Endothelial cell of umbilical vein (primary cell): Measurements from ENCODE around the gene BCAR1.

Experiments used
- CTCF ChIP-seq, 2 donors: IDR thresholded peaks; 1 replicate in 1 of 2; 2 replicates in 1 of 2; pipeline ENCODE4 v1.5.1; 2011; ENCODE audit warnings: low read length in 2 of 2, mild to moderate bottlenecking in 2 of 2, moderate library complexity in 2 of 2, control low read depth in 1 of 2, inconsistent platforms in 1 of 2, low read depth in 1 of 2; ENCODE audit not compliant: insufficient read depth in 1 of 2; ENCODE audit errors: extremely low read depth in 1 of 2
- EZH2 ChIP-seq: IDR thresholded peaks from 2 replicates; pipeline ENCODE4 v1.6.1; 2012; ENCODE audit warnings: borderline replicate concordance, low read depth, mild to moderate bottlenecking, moderate library complexity, low read length, inconsistent platforms; ENCODE audit not compliant: severe bottlenecking
- FOS ChIP-seq: IDR thresholded peaks from 2 replicates; pipeline ENCODE4 v1.6.1; 2011; ENCODE audit warnings: mild to moderate bottlenecking, low read length, moderate library complexity, borderline replicate concordance; ENCODE audit not compliant: insufficient read depth
- GATA2 ChIP-seq: IDR thresholded peaks from 2 replicates; pipeline ENCODE4 v1.7.0; 2011; ENCODE audit warnings: low read depth, mild to moderate bottlenecking, moderate library complexity, mixed read lengths, low read length; ENCODE audit not compliant: insufficient read length, insufficient read depth
- JUN ChIP-seq: IDR thresholded peaks from 2 replicates; pipeline ENCODE4 v1.6.1; 2011; ENCODE audit warnings: borderline replicate concordance, low read depth; ENCODE audit not compliant: insufficient read length, insufficient read depth
- MAX ChIP-seq: IDR thresholded peaks from 2 replicates; pipeline ENCODE4 v1.6.1; 2011; ENCODE audit not compliant: insufficient read depth, insufficient read length
- POLR2A ChIP-seq: IDR thresholded peaks from 2 replicates; pipeline ENCODE4 v1.6.1; 2012; ENCODE audit warnings: low read depth, mild to moderate bottlenecking, control low read depth, low read length
- POLR2AphosphoS5 ChIP-seq: IDR thresholded peaks from 2 replicates; pipeline ENCODE4 v1.6.1; 2012; ENCODE audit warnings: low read depth, mild to moderate bottlenecking, control low read depth, low read length, moderate library complexity; ENCODE audit not compliant: insufficient read depth

GRCh38 chr16:75279305-75279704, 27.9 kb upstream of the BCAR1 start:
- TF ChIP-seq POLR2A (no peak), MAX (no peak), CTCF (IDR thresholded peaks at IDR 0.05; ENCODE audit: extremely low read depth in 1 of 2, insufficient read depth in 1 of 2, low read depth in 1 of 2, low read length in 2 of 2) (no peak), POLR2AphosphoS5 (no peak), EZH2 (no peak), FOS (no peak), JUN (no peak), GATA2 (no peak)
